ENCODE measurements around the gene SMAD7. TPM values are rescaled to one million over a fixed set of nuclear protein-coding genes. Genes with fewer than 3 reads are reported as not detected.

Gene SMAD7
- total and polyA plus RNA-seq, 2 experiments from 2014 or later, result 6.8 to 51.7 TPM

DNA sequence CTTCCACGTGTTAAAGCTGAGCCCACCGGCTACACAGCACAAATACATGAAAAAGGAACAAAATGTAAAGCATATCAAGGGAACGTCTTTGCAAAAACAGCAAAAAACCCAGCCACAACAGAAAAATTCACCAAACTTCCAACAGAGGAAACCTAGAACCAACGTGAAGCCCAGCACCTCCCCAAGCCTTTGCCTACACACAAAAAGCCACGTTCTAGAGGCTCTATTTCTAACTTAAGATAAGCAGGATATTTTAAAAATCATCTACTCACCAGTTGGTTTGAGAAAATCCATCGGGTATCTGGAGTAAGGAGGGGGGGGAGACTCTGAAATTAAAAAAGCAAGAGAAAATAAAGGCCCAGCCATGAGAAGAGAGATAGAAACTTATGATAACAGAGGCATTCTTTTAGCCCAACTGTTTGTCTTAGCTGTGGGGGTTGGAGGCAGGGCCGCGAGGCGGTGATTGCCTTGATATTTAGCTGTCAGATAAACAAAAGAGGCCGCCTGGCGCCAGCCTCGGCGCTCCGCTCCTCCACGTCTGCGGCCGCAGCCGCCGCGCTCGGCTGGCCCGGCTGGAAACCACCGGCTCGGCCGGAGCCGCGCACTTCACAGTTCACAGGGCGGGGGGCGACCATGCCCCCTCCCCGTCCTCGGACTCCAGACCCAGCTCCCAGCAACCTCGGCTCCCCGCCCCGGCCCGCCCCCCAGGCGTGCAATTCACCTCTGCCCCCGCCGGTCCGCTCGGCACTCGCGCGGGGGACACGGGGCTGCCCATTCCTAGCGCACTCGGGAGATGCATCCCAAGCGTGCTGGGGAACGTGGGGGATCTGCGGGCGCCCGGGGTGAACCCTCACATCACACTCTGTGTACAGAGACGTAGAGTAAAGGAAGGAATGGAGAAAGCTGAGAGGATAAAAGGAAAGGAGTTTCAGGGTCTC, 2.4 kb downstream of the SMAD7 start:
- WGBS, 2 experiments (ENCODE audit: low coverage in 1 of 2, low lambda C conversion rate in 2 of 2, missing lambda C conversion rate in 2 of 2), result 0 to 1% methylated on average over 30 to 52 of the region's 52 CpGs
- Histone ChIP-seq H3K9me2 (ENCODE audit: insufficient read depth) (no peaks in the 10 kb centered on the region), H3K36me3 (ENCODE audit: low read depth) (peaks cover 14% of the 10 kb centered on the region)

GRCh38 chr18:48947560-48947959, 3.2 kb downstream of the SMAD7 start:
- peaks cover 42% of the 10 kb centered on the region for H3K4me1 ChIP-seq (ENCODE audit: insufficient read depth)
- peaks cover 57% of the 10 kb centered on the region for H3F3A ChIP-seq (ENCODE audit: insufficient read depth)
- H4K20me1 ChIP-seq (ENCODE audit: insufficient read depth), result peaks cover 9% of the 10 kb centered on the region; the same call in 1 of the 2 replicates
- peak; percentile 71 for DNase-seq
- H3K9ac ChIP-seq, result peak overlapping the region; percentile 99
- TF ChIP-seq EZH2phosphoT487 (IDR thresholded peaks at IDR 0.05; ENCODE audit: insufficient read depth, low read depth) (no peak), EZH2 (IDR thresholded peaks at IDR 0.05; ENCODE audit: insufficient read depth, poor library complexity, severe bottlenecking) (no peak)
- peak overlapping the region; percentile 90 for H3K4me2 ChIP-seq (ENCODE audit: unreplicated experiment)
- in situ Hi-C loops (cut with MboI), result loop anchor here (10.0 to 25.0 kb wide), 2 partner anchors 210 to 227 kb away; no protein-coding TSS in a partner anchor
- H3K79me2 ChIP-seq (ENCODE audit: insufficient read depth), result peaks cover 90% of the 10 kb centered on the region
- H3K9me2 ChIP-seq (ENCODE audit: insufficient read depth), result no peaks in the 10 kb centered on the region
- peak overlapping the region; percentile 87 for H3K4me3 ChIP-seq
- no peaks in the 10 kb centered on the region for H3K9me3 ChIP-seq (ENCODE audit: low read depth)
- no peak overlapping the region for H2AFZ ChIP-seq
- H3K27ac ChIP-seq, result peak overlapping the region; percentile 96
- peaks cover 14% of the 10 kb centered on the region for H3K36me3 ChIP-seq (ENCODE audit: low read depth)
- no peaks in the 10 kb centered on the region for H3K27me3 ChIP-seq (replicated peaks; ENCODE audit: insufficient read depth)
- WGBS, 2 experiments (ENCODE audit: low coverage in 1 of 2, low lambda C conversion rate in 2 of 2, missing lambda C conversion rate in 2 of 2), result 6 to 9% methylated on average over 3 of the region's 3 CpGs

More for the DNA sequence above, 2.4 kb downstream of the SMAD7 start:
- peak; percentile 73 for DNase-seq
- Histone ChIP-seq H3K4me3 (peak overlapping the region; percentile 87), H4K20me1 (ENCODE audit: insufficient read depth) (peaks cover 9% of the 10 kb centered on the region; the same call in 1 of the 2 replicates), H3F3A (ENCODE audit: insufficient read depth) (peaks cover 55% of the 10 kb centered on the region), H3K4me1 (ENCODE audit: insufficient read depth) (peaks cover 41% of the 10 kb centered on the region), H3K27me3 (replicated peaks; ENCODE audit: insufficient read depth) (no peaks in the 10 kb centered on the region), H3K9ac (peak overlapping the region; percentile 99), H3K4me2 (ENCODE audit: unreplicated experiment) (peak overlapping the region; percentile 90), H2AFZ (no peak overlapping the region), H3K79me2 (ENCODE audit: insufficient read depth) (peaks cover 87% of the 10 kb centered on the region), H3K9me3 (ENCODE audit: low read depth) (no peaks in the 10 kb centered on the region), H3K27ac (peak overlapping the region; percentile 96)
- TF ChIP-seq EZH2 (IDR thresholded peaks at IDR 0.05; ENCODE audit: insufficient read depth, poor library complexity, severe bottlenecking), result no peak
- TF ChIP-seq EZH2phosphoT487 (IDR thresholded peaks at IDR 0.05; ENCODE audit: insufficient read depth, low read depth), result 0 out of 2 replicates have a peak, but pooled peaks have one; percentile 43
- in situ Hi-C loops (cut with MboI), result loop anchor here (10.0 to 25.0 kb wide), 2 partner anchors 211 to 226 kb away; no protein-coding TSS in a partner anchor

DNA sequence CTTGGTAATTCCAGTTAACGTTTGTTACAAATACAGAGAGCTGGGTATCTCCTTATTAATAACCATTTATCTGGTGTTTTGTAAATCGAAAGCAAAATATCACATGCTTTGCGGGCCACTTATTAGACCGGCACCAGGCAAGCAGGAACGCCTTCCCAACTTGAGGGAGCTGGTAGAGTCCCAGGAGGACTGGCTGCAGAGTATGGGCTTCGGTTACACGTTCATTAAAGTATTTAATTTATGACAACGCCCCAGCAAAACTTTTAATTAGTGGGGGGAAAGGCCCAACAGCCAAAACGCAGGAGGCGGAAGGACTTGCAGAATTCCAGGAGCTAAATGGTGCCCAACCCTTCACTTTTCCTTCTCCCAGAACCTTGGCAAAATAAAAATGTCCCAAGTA, 3.7 kb downstream of the SMAD7 start:
- Histone ChIP-seq H3K79me2 (ENCODE audit: insufficient read depth) (peaks cover 94% of the 10 kb centered on the region), H3K27ac (peak overlapping the region; percentile 96), H3K4me3 (peak overlapping the region; percentile 87), H3K36me3 (ENCODE audit: low read depth) (peaks cover 14% of the 10 kb centered on the region), H3K9ac (peak overlapping the region; percentile 99), H3K9me2 (ENCODE audit: insufficient read depth) (no peaks in the 10 kb centered on the region), H3K27me3 (replicated peaks; ENCODE audit: insufficient read depth) (no peaks in the 10 kb centered on the region), H3K4me1 (ENCODE audit: insufficient read depth) (peaks cover 45% of the 10 kb centered on the region), H3F3A (ENCODE audit: insufficient read depth) (peaks cover 60% of the 10 kb centered on the region), H3K9me3 (ENCODE audit: low read depth) (no peaks in the 10 kb centered on the region), H2AFZ (no peak overlapping the region), H4K20me1 (ENCODE audit: insufficient read depth) (peaks cover 9% of the 10 kb centered on the region; the same call in 1 of the 2 replicates), H3K4me2 (ENCODE audit: unreplicated experiment) (peak overlapping the region; percentile 90)
- WGBS, 2 experiments (ENCODE audit: low coverage in 1 of 2, low lambda C conversion rate in 2 of 2, missing lambda C conversion rate in 2 of 2), result 3 to 6% methylated on average over 10 of the region's 10 CpGs
- peak; percentile 59 for DNase-seq
- TF ChIP-seq EZH2 (IDR thresholded peaks at IDR 0.05; ENCODE audit: insufficient read depth, poor library complexity, severe bottlenecking), result no peak
- no peak for TF ChIP-seq EZH2phosphoT487 (IDR thresholded peaks at IDR 0.05; ENCODE audit: insufficient read depth, low read depth)
- in situ Hi-C loops (cut with MboI), result loop anchor here (10.0 to 25.0 kb wide), 2 partner anchors 210 to 228 kb away; no protein-coding TSS in a partner anchor

DNA sequence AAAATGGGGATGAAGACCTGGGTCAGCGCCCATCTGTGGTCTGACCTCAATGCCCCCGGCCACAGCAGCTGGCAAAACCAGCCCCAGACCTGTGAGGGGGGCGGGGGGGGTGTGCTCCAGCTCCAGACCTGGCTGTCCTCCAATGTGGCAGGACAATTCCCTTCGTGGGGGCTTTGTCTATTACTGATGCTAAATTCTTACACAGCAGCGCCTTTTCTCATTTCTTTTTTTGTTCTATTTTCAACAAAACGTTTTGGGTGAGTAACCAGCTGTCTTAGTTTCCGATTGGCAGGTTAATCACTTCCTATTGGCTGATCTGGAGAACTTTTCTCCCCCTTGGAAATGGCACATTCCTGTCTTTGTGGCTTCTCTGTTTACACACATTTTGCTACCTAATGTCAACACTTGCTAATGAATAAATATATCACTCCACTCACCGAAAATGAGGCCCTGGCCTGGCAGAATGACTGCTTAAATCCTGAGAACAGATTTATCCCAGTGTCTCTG, 4.4 kb downstream of the SMAD7 start:
- Histone ChIP-seq H3K27me3 (replicated peaks; ENCODE audit: insufficient read depth) (no peaks in the 10 kb centered on the region), H3F3A (ENCODE audit: insufficient read depth) (peaks cover 67% of the 10 kb centered on the region), H3K36me3 (ENCODE audit: low read depth) (peaks cover 21% of the 10 kb centered on the region), H3K27ac (peak overlapping the region; percentile 96), H3K79me2 (ENCODE audit: insufficient read depth) (peaks cover 98% of the 10 kb centered on the region), H3K4me2 (ENCODE audit: unreplicated experiment) (peak overlapping the region; percentile 90), H3K4me3 (peak overlapping the region; percentile 87), H2AFZ (no peak overlapping the region), H3K4me1 (ENCODE audit: insufficient read depth) (peaks cover 52% of the 10 kb centered on the region), H3K9ac (peak overlapping the region; percentile 99), H4K20me1 (ENCODE audit: insufficient read depth) (peaks cover 9% of the 10 kb centered on the region; the same call in 1 of the 2 replicates), H3K9me2 (ENCODE audit: insufficient read depth) (no peaks in the 10 kb centered on the region), H3K9me3 (ENCODE audit: low read depth) (no peaks in the 10 kb centered on the region)
- no peak for TF ChIP-seq EZH2 (IDR thresholded peaks at IDR 0.05; ENCODE audit: insufficient read depth, poor library complexity, severe bottlenecking)
- peak; percentile 99 for TF ChIP-seq EZH2phosphoT487 (IDR thresholded peaks at IDR 0.05; ENCODE audit: insufficient read depth, low read depth)
- WGBS, 2 experiments (ENCODE audit: low coverage in 1 of 2, low lambda C conversion rate in 2 of 2, missing lambda C conversion rate in 2 of 2), result 15 to 19% methylated on average over 8 of the region's 8 CpGs
- DNase-seq, result peak; percentile 77
- in situ Hi-C loops (cut with MboI), result loop anchor here (10.0 to 25.0 kb wide), 2 partner anchors 209 to 228 kb away; no protein-coding TSS in a partner anchor

Measured in GM23248 (cell line).